Adrenal gland (tissue), 5 donors: ENCODE data around the gene FAM181B.

Experiments used
- POLR2A ChIP-seq, 2 donors: fragments of 450-650 bp; IDR thresholded peaks; one replicate each; pipeline ENCODE4 v1.6.1; 2017; ENCODE audit warnings: antibody characterized with exemption in 2 of 2, mild to moderate bottlenecking in 2 of 2, moderate library complexity in 1 of 2
- TF ChIP-seq, protein P1 (sequence below), 6 experiments: fragments of 450-650 bp in 4 of 6; fragments of 200-600 bp in 2 of 6; sonication (generic) in 1 of 6; IDR thresholded peaks; 1 replicate in 5 of 6; 2 replicates in 1 of 6; pipeline versions ENCODE4 v1.5.1 to v1.8.0; 2016 to 2021; ENCODE audit warnings: antibody characterized with exemption in 6 of 6, mild to moderate bottlenecking in 2 of 6, moderate library complexity in 1 of 6
- donor health status: DM: no; HTN: no; CAD: no.

DNA sequence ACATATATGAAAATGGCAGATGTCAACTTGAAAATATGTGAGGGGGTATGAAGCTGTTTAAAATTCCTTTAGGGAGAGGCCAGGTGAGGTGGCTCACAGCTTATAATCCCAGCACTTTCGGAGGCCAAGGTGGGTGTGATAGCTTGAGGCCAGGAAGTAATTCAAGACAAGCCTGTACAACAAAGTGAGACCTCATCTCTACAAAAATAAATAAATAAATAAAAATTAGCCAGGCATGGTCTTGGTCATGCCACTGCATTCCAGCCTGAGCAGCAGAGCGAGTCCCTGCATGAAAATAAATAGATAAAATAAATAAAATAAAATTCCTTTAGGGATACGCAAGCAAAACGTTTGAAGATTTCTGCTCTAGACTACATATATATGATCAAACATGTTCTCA lies 38.1 kb upstream of the FAM181B start:
- TF ChIP-seq POLR2A (IDR thresholded peaks at IDR 0.05) = no peak
- TF ChIP-seq, protein P1, sequence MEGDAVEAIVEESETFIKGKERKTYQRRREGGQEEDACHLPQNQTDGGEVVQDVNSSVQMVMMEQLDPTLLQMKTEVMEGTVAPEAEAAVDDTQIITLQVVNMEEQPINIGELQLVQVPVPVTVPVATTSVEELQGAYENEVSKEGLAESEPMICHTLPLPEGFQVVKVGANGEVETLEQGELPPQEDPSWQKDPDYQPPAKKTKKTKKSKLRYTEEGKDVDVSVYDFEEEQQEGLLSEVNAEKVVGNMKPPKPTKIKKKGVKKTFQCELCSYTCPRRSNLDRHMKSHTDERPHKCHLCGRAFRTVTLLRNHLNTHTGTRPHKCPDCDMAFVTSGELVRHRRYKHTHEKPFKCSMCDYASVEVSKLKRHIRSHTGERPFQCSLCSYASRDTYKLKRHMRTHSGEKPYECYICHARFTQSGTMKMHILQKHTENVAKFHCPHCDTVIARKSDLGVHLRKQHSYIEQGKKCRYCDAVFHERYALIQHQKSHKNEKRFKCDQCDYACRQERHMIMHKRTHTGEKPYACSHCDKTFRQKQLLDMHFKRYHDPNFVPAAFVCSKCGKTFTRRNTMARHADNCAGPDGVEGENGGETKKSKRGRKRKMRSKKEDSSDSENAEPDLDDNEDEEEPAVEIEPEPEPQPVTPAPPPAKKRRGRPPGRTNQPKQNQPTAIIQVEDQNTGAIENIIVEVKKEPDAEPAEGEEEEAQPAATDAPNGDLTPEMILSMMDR (IDR thresholded peaks at IDR 0.05) = no peak
